HepG2 (cell line): Measurements from ENCODE around the gene RHBDF2. TPM values are rescaled to one million over a fixed set of nuclear protein-coding genes. Genes with fewer than 3 reads are reported as not detected.

Experiments
- ATAC-seq: fragments of 200-7000 bp; cut with Tn5 transposase; 3 replicates; pipeline ENCODE4 v1.9.1; 2020; ENCODE audit warnings: mild to moderate bottlenecking, moderate library complexity
- BruUV-seq: library from RNA; stranded (reverse); fragments of 400-500 nt; replicated peaks from 2 replicates; lab custom pipeline; 2021; lab: Mats Ljungman, UMichigan
- CTCF ChIA-PET: fragments of 300-600 bp; formaldehyde crosslinking; extraction: SDS; loops from one replicate; lab custom pipeline; 2021; ENCODE audit warnings: low total read pairs, inconsistent platforms, low intra/inter-chr PET ratio; lab: Yijun Ruan, JAX
- POLR2A ChIA-PET: fragments of 350-600 bp; sonication (Branson Sonifier 250); formaldehyde crosslinking; loops from one replicate; lab custom pipeline; 2020; ENCODE audit warnings: antibody characterized with exemption, inconsistent platforms; lab: Yijun Ruan, JAX
- DNase-seq: peaks from one replicate; pipeline ENCODE4 v3.0.0-alpha.2; 2015; ENCODE audit warnings: low spot score
- FAIRE-seq: peaks from 3 replicates; lab custom pipeline; 2011; peaks lifted over from hg19 to GRCh38; lab: Jason Lieb, UNC
- H2AFZ ChIP-seq: one replicate; pipeline ENCODE4 v1.6.1; 2011; ENCODE audit warnings: low read length, inconsistent platforms
- H3K27ac ChIP-seq: fragments of 300-600 bp; 3 replicates; pipeline ENCODE4 v1.8.0; 2011; ENCODE audit warnings: mixed run types, mild to moderate bottlenecking, mixed read lengths, low read length, inconsistent platforms; ENCODE audit not compliant: insufficient read depth; ENCODE audit errors: extremely low read length
- H3K27me3 ChIP-seq, 2 experiments: fragments of 200-600 bp in 1 of 2; 2 replicates in 1 of 2; 3 replicates in 1 of 2; pipeline versions ENCODE4 v1.6.0 to v1.8.0; 2011; ENCODE audit warnings: low read length in 2 of 2, mild to moderate bottlenecking in 2 of 2, moderate library complexity in 2 of 2, inconsistent platforms in 1 of 2; ENCODE audit not compliant: insufficient read depth in 2 of 2, control insufficient read depth in 1 of 2
- H3K36me3 ChIP-seq, 2 experiments: fragments of 200-600 bp in 1 of 2; replicated peaks in 1 of 2; 2 replicates in 1 of 2; 3 replicates in 1 of 2; pipeline versions ENCODE4 v1.5.1 to v1.8.0; 2011; ENCODE audit warnings: low read length in 2 of 2, inconsistent platforms in 1 of 2; ENCODE audit not compliant: insufficient read depth in 2 of 2, control insufficient read depth in 1 of 2
- H3K4me1 ChIP-seq: 2 replicates; pipeline ENCODE4 v1.5.1; 2012; ENCODE audit warnings: low read length, inconsistent platforms; ENCODE audit not compliant: insufficient read depth
- H3K4me2 ChIP-seq: 2 replicates; pipeline ENCODE4 v1.6.0; 2011; ENCODE audit warnings: low read depth, low read length, inconsistent platforms
- H3K4me3 ChIP-seq, 3 experiments: fragments of 200-600 bp in 1 of 3; sonication (generic), shearing (Covaris generic) in 1 of 3; replicated peaks in 1 of 3; 2 replicates each; pipeline ENCODE4 v1.5.1; 2011 to 2016; ENCODE audit warnings: low read length in 3 of 3, inconsistent platforms in 2 of 3, low read depth in 2 of 3, mild to moderate bottlenecking in 2 of 3, control low read depth in 1 of 3, mixed read lengths in 1 of 3; ENCODE audit not compliant: insufficient read depth in 1 of 3
- H3K79me2 ChIP-seq: one replicate; pipeline ENCODE4 v1.6.1; 2011; ENCODE audit warnings: low read length, inconsistent platforms; ENCODE audit not compliant: insufficient read depth
- H3K9ac ChIP-seq: 2 replicates; pipeline ENCODE4 v1.6.0; 2011; ENCODE audit warnings: mild to moderate bottlenecking, low read depth, low read length, inconsistent platforms; ENCODE audit not compliant: insufficient read depth
- H3K9me3 ChIP-seq: 2 replicates; pipeline ENCODE4 v1.5.1; 2012; ENCODE audit warnings: mild to moderate bottlenecking, low read length
- H4K20me1 ChIP-seq: 2 replicates; pipeline ENCODE4 v1.6.0; 2011; ENCODE audit warnings: inconsistent platforms, mild to moderate bottlenecking, low read length, moderate library complexity; ENCODE audit not compliant: insufficient read depth
- E2F2 ChIP-seq: sonication (generic); formaldehyde crosslinking; IDR thresholded peaks from 2 replicates; pipeline ENCODE4 v1.4.0; 2020; ENCODE audit warnings: missing genetic modification reagents, borderline replicate concordance
- FOXK1 ChIP-seq: sonication (generic); formaldehyde crosslinking; IDR thresholded peaks from 2 replicates; pipeline ENCODE4 v1.4.0; 2020; ENCODE audit warnings: low read depth, missing genetic modification reagents, borderline replicate concordance
- HINFP ChIP-seq: sonication (generic); formaldehyde crosslinking; IDR thresholded peaks from 2 replicates; pipeline ENCODE4 v1.4.0; 2020; ENCODE audit warnings: low read depth, mild to moderate bottlenecking, missing genetic modification reagents
- IRX3 ChIP-seq: sonication (generic); formaldehyde crosslinking; IDR thresholded peaks from 2 replicates; pipeline ENCODE4 v1.8.1; 2023; ENCODE audit warnings: mild to moderate bottlenecking, low read depth, missing genetic modification reagents, borderline replicate concordance
- SIN3B ChIP-seq: fragments of 150-350 bp; IDR thresholded peaks from 2 replicates; pipeline ENCODE4 v1.6.1; 2014; ENCODE audit warnings: low read length
- ZBTB38 ChIP-seq: sonication (generic); formaldehyde crosslinking; IDR thresholded peaks from 2 replicates; pipeline ENCODE4 v1.5.1; 2020; ENCODE audit warnings: mild to moderate bottlenecking, missing genetic modification reagents
- ZKSCAN5 ChIP-seq: sonication (generic); formaldehyde crosslinking; IDR thresholded peaks from 2 replicates; pipeline ENCODE4 v1.5.1; 2020; ENCODE audit warnings: mild to moderate bottlenecking, missing genetic modification reagents
- ZNF17 ChIP-seq: sonication (generic); formaldehyde crosslinking; IDR thresholded peaks from 2 replicates; pipeline ENCODE4 v1.5.0; 2020; ENCODE audit warnings: mild to moderate bottlenecking, missing genetic modification reagents
- ZNF510 ChIP-seq: sonication (generic); formaldehyde crosslinking; IDR thresholded peaks from 2 replicates; pipeline ENCODE4 v1.4.0; 2020; ENCODE audit warnings: low read depth, mild to moderate bottlenecking, missing genetic modification reagents
- ZNF773 ChIP-seq: sonication (generic); formaldehyde crosslinking; IDR thresholded peaks from 2 replicates; pipeline ENCODE4 v1.4.0; 2020; ENCODE audit warnings: missing genetic modification reagents, borderline replicate concordance
- ZNF776 ChIP-seq: sonication (generic); formaldehyde crosslinking; IDR thresholded peaks from 2 replicates; pipeline ENCODE4 v1.4.0; 2020; ENCODE audit warnings: mild to moderate bottlenecking, missing genetic modification reagents
- ZNF781 ChIP-seq: sonication (generic); formaldehyde crosslinking; IDR thresholded peaks from 2 replicates; pipeline ENCODE4 v1.5.1; 2020; ENCODE audit warnings: borderline replicate concordance, mild to moderate bottlenecking, missing genetic modification reagents; ENCODE audit errors: not compliant biosample characterization
- ZNF850 ChIP-seq: sonication (generic); formaldehyde crosslinking; conservative IDR thresholded peaks from 2 replicates; pipeline ENCODE4 v1.9.0; 2021; ENCODE audit warnings: mild to moderate bottlenecking, missing genetic modification reagents
- ZNF878 ChIP-seq: sonication (generic); formaldehyde crosslinking; IDR thresholded peaks from 2 replicates; pipeline ENCODE4 v1.8.1; 2023; ENCODE audit warnings: mild to moderate bottlenecking, missing genetic modification reagents, moderate library complexity
- WGBS: methylation state at CpG from one replicate; pipeline ENCODE4 v1.1.6; 2017; ENCODE audit warnings: low lambda C conversion rate; 5-methylcytosine and 5-hydroxymethylcytosine counted together
- in situ Hi-C: cut with HindIII; loops from 2 replicates; pipeline ENCODE4 v1.10.0; 2017; ENCODE audit warnings: low pct_unique_long_range_greater_than_20kb; ENCODE audit not compliant: extremely low pct_ligation_motif_present
- intact Hi-C: fragments of 100-400 bp; cut with micrococcal nuclease; formaldehyde crosslinking; loops from one replicate; pipeline ENCODE4 v1.10.0; 2022; ENCODE audit not compliant: unreplicated experiment
- polyA plus RNA-seq, 8 experiments: library from polyadenylated mRNA; depleted of rRNA in 3 of 8; stranded (reverse) in 7 of 8; unstranded in 1 of 8; fragments of >200 nt; fragmentation: Illumina TruSeq in 4 of 8; extraction: Trizol in 4 of 8; gene quantifications; 2 replicates each; pipeline versions ENCODE4 v1.2.1 to v1.2.3, GENCODE V29; 2011 to 2016; ENCODE audit warnings: low read depth in 4 of 8, missing spikeins in 1 of 8, mixed read lengths in 1 of 8; ENCODE audit not compliant: insufficient read depth in 1 of 8
- total RNA-seq, 5 experiments: library from RNA; depleted of rRNA; stranded (reverse); fragments of >200 nt; fragmentation: Illumina TruSeq; extraction: Trizol; gene quantifications; 2 replicates each; pipeline ENCODE4 v1.2.3, GENCODE V29; 2016; ENCODE audit warnings: low read depth in 1 of 5

RHBDF2 gene
- total and polyA plus RNA-seq, 2 of the 13 experiments (the other 11 are each of a cell fraction or from before 2014, with no cell fraction given): 7.8 to 24.2 TPM

- ChIA-PET CTCF (interaction anchor here (0.6 kb wide), 1 partner anchor 131 kb away, joined by 3 read pairs; no protein-coding TSS in a partner anchor), POLR2A (interaction anchor here (0.9 to 2.6 kb wide), 8 partner anchors 9 to 81 kb away, joined by 3 to 13 read pairs (median 4); partner anchors contain the start of gene RHBDF2)
- no peak for DNase-seq
- Histone ChIP-seq H2AFZ (no peak within 1 kb of the TSS), H3K79me2 (no peaks in the 10 kb centered on the region), H3K4me1 (peaks cover 19% of the 10 kb centered on the region), H3K27me3 (no peaks in the 10 kb centered on the region), H3K4me2 (no peak within 1 kb of the TSS), H3K36me3 (peaks cover 1 to 5% of the 10 kb centered on the region in 2 experiments; a peak in 2 of 5 replicates), H4K20me1 (no peaks in the 10 kb centered on the region), H3K4me3 (no peak within 1 kb of the TSS), H3K9me3 (no peaks in the 10 kb centered on the region), H3K27ac (no peak within 1 kb of the TSS), H3K9ac (no peak within 1 kb of the TSS)
- intact Hi-C loops: no loop called here
- peak; percentile 7; the same call in 1 of the 3 replicates for ATAC-seq
- 91% methylated on average over 20 of the region's 22 CpGs for WGBS
- BruUV-seq: no TSS peak
- FAIRE-seq: no peak
- in situ Hi-C loops: no loop called here
- TF ChIP-seq ZNF850 (CRISPR knock-in tag) (no peak), ZBTB38 (CRISPR knock-in tag) (0 out of 2 replicates have a peak, but pooled peaks have one; percentile 26)
Measured at GRCh38 chr17:76539631-76540271, 38.5 kb upstream of the RHBDF2 start, which contains the start of gene PRCD. Gene PRCD (plus strand): TSS chr17:76540044. CDS start chr17:76540142, 98 bp downstream.

- Histone ChIP-seq H3K4me2 (no peak overlapping the region), H3K9ac (no peak overlapping the region), H3K79me2 (no peaks in the 10 kb centered on the region), H3K4me1 (peaks cover 26% of the 10 kb centered on the region), H2AFZ (no peak overlapping the region), H3K9me3 (no peaks in the 10 kb centered on the region), H3K4me3 (no peak overlapping the region), H4K20me1 (no peaks in the 10 kb centered on the region), H3K27ac (no peak overlapping the region), H3K36me3 (peaks cover 1 to 5% of the 10 kb centered on the region in 2 experiments; a peak in 2 of 5 replicates), H3K27me3 (no peaks in the 10 kb centered on the region)
- intact Hi-C loops: no loop called here
- ChIA-PET POLR2A (interaction anchor here (0.9 to 2.6 kb wide), 4 partner anchors 10 to 18 kb away, joined by 3 to 13 read pairs (median 6); no protein-coding TSS in a partner anchor), CTCF (interaction anchor here (0.6 kb wide), 1 partner anchor 131 kb away, joined by 3 read pairs; no protein-coding TSS in a partner anchor)
- FAIRE-seq (no peak), DNase-seq (no peak), ATAC-seq (no peak)
- in situ Hi-C loops: no loop called here
- 95% methylated on average over 9 of the region's 9 CpGs for WGBS
- BruUV-seq: no TSS peak
- TF ChIP-seq ZNF510 (no peak), ZKSCAN5 (CRISPR knock-in tag) (no peak), ZNF17 (CRISPR knock-in tag) (no peak), HINFP (no peak), E2F2 (no peak), ZNF878 (CRISPR knock-in tag) (no peak), SIN3B (no peak), ZNF781 (CRISPR knock-in tag) (no peak), ZNF773 (CRISPR knock-in tag) (no peak), FOXK1 (CRISPR knock-in tag) (no peak), IRX3 (no peak), ZNF776 (no peak)
Measured at GRCh38 chr17:76538941-76539570, 37.8 kb upstream of the RHBDF2 start.
